Measurements from ENCODE around the gene WWC1. TPM values are rescaled to one million over a fixed set of nuclear protein-coding genes. Genes with fewer than 3 reads are reported as not detected.

The WWC1 gene
- total RNA-seq, 1 experiment from 2014 or later: 29.4 TPM

- Histone ChIP-seq H3K36me3 (ENCODE audit: control insufficient read depth, insufficient read depth, low read length) (no peaks in the 10 kb centered on the region), H3K4me1 (ENCODE audit: control insufficient read depth, insufficient read depth, low read length) (peaks cover 14% of the 10 kb centered on the region), H3K27ac (ENCODE audit: low read length) (no peak overlapping the region), H3K9me3 (ENCODE audit: control insufficient read depth, insufficient read depth, low read depth, low read length) (no peaks in the 10 kb centered on the region), H3K4me3 (ENCODE audit: low read depth in 2 of 2, low read length in 2 of 2) (no peak overlapping the region), H3K27me3 (ENCODE audit: control insufficient read depth, insufficient read depth, low read length) (no peaks in the 10 kb centered on the region)
- no peak for DNase-seq (ENCODE audit: low read depth, low spot score)
- TF ChIP-seq, protein P1, sequence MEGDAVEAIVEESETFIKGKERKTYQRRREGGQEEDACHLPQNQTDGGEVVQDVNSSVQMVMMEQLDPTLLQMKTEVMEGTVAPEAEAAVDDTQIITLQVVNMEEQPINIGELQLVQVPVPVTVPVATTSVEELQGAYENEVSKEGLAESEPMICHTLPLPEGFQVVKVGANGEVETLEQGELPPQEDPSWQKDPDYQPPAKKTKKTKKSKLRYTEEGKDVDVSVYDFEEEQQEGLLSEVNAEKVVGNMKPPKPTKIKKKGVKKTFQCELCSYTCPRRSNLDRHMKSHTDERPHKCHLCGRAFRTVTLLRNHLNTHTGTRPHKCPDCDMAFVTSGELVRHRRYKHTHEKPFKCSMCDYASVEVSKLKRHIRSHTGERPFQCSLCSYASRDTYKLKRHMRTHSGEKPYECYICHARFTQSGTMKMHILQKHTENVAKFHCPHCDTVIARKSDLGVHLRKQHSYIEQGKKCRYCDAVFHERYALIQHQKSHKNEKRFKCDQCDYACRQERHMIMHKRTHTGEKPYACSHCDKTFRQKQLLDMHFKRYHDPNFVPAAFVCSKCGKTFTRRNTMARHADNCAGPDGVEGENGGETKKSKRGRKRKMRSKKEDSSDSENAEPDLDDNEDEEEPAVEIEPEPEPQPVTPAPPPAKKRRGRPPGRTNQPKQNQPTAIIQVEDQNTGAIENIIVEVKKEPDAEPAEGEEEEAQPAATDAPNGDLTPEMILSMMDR (IDR thresholded peaks at IDR 0.05): no peak
- TF ChIP-seq TCF7L2 (IDR thresholded peaks at IDR 0.05; ENCODE audit: low read depth, low read length) (no peak), SIN3A (IDR thresholded peaks at IDR 0.05; ENCODE audit: borderline replicate concordance, insufficient read depth, low read depth, low read length) (no peak), POLR2AphosphoS5 (IDR thresholded peaks at IDR 0.05; ENCODE audit: low read depth, low read length) (no peak)
- TF ChIP-seq, protein P2, sequence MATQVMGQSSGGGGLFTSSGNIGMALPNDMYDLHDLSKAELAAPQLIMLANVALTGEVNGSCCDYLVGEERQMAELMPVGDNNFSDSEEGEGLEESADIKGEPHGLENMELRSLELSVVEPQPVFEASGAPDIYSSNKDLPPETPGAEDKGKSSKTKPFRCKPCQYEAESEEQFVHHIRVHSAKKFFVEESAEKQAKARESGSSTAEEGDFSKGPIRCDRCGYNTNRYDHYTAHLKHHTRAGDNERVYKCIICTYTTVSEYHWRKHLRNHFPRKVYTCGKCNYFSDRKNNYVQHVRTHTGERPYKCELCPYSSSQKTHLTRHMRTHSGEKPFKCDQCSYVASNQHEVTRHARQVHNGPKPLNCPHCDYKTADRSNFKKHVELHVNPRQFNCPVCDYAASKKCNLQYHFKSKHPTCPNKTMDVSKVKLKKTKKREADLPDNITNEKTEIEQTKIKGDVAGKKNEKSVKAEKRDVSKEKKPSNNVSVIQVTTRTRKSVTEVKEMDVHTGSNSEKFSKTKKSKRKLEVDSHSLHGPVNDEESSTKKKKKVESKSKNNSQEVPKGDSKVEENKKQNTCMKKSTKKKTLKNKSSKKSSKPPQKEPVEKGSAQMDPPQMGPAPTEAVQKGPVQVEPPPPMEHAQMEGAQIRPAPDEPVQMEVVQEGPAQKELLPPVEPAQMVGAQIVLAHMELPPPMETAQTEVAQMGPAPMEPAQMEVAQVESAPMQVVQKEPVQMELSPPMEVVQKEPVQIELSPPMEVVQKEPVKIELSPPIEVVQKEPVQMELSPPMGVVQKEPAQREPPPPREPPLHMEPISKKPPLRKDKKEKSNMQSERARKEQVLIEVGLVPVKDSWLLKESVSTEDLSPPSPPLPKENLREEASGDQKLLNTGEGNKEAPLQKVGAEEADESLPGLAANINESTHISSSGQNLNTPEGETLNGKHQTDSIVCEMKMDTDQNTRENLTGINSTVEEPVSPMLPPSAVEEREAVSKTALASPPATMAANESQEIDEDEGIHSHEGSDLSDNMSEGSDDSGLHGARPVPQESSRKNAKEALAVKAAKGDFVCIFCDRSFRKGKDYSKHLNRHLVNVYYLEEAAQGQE (IDR thresholded peaks at IDR 0.05; ENCODE audit: insufficient read depth in 1 of 2, low read depth in 2 of 2, low read length in 1 of 2): no peak
- ChIA-PET CTCF (no interaction called here), POLR2A (interaction anchor here (0.5 kb wide), 1 partner anchor 120 kb away, joined by 14 read pairs; no protein-coding TSS in a partner anchor)
- intact Hi-C loops (cut with micrococcal nuclease; ENCODE audit: unreplicated experiment): no loop called here
- in situ Hi-C loops (cut with HindIII; ENCODE audit: low pct_unique_long_range_greater_than_20kb, low sequenced_read_pairs): no loop called here
- BruUV-seq (replicated peaks): no TSS peak
- ATAC-seq: 0 out of 2 replicates have a peak, but pooled peaks have one; percentile 13
Measured at GRCh38 chr5:168364151-168364661, 72.8 kb downstream of the WWC1 start.

DNA sequence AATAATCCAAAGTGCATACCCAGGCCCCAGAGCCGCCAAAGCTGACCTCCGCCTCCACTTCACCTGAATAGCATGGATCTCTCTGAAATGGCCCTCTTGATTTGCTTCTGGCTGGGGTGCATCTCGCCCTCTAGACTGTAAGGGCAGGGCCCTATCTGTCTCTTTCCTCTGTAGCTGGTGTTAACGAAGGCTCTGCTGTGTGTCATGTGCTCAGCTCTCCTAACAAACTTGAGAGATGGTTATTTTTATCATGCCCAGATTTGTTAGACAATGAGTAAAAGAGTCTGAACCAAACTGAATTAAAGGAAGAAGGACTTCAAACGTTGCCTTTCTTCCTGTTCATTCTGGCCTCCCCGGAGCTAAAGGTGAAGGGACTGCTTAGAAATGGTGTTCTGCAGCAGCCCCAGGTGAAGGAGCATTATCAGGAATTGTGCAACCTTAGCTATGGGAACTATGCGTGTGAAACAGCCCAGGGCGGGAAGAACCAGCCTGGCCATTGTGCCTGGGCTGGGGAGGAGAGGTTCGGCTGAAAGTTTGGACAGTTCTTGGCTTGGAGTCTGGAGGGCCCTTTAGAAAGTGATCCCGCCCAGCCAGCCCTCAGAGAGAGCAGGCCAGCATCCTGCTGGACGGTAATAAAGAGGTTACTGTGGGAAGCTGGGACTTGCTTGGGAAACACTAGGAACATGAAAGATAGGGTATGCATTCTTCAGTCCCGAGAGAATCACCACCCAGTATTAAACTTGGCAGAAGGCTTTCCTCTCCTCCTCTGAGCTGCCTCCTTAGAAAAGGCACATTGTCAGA is 73.5 kb downstream of the WWC1 start:
- ChIA-PET CTCF (no interaction called here), POLR2A (no interaction called here)
- TF ChIP-seq, protein P2 (IDR thresholded peaks at IDR 0.05; ENCODE audit: insufficient read depth in 1 of 2, low read depth in 2 of 2, low read length in 1 of 2): 0 out of 4 replicates have a peak, but pooled peaks of 1 of the 2 experiments have one; percentile 28
- no peak for TF ChIP-seq SIN3A (IDR thresholded peaks at IDR 0.05; ENCODE audit: borderline replicate concordance, insufficient read depth, low read depth, low read length)
- no peak for TF ChIP-seq TCF7L2 (IDR thresholded peaks at IDR 0.05; ENCODE audit: low read depth, low read length)
- in situ Hi-C loops (cut with HindIII; ENCODE audit: low pct_unique_long_range_greater_than_20kb, low sequenced_read_pairs) (no loop called here), intact Hi-C loops (cut with micrococcal nuclease; ENCODE audit: unreplicated experiment) (no loop called here)
- Histone ChIP-seq H3K27ac (ENCODE audit: low read length) (no peak overlapping the region), H3K4me3 (ENCODE audit: low read depth in 2 of 2, low read length in 2 of 2) (no peak overlapping the region), H3K4me1 (ENCODE audit: control insufficient read depth, insufficient read depth, low read length) (peaks cover 14% of the 10 kb centered on the region), H3K9me3 (ENCODE audit: control insufficient read depth, insufficient read depth, low read depth, low read length) (no peaks in the 10 kb centered on the region), H3K36me3 (ENCODE audit: control insufficient read depth, insufficient read depth, low read length) (no peaks in the 10 kb centered on the region), H3K27me3 (ENCODE audit: control insufficient read depth, insufficient read depth, low read length) (no peaks in the 10 kb centered on the region)
- peak; percentile 63 for ATAC-seq
- DNase-seq (ENCODE audit: low read depth, low spot score): no peak
- no TSS peak for BruUV-seq (replicated peaks)

Data from Panc1 (cell line).